ENCODE results near the gene SMG9. TPM values are rescaled to one million over a fixed set of nuclear protein-coding genes. Genes with fewer than 3 reads are reported as not detected.

Gene SMG9
- 21.1 TPM for total RNA-seq
- long read RNA-seq, full-length matches to known transcripts: 8 of 25 reads
- long read RNA-seq, partial matches to known transcripts: 11 of 25 reads
- long read RNA-seq, other reads (novel, unspliced or antisense): 6 of 25 reads

GRCh38 chr19:43754503-43755255 is at the start of gene SMG9:
TSS of gene SMG9 (minus strand) at chr19:43754962. CDS start at chr19:43750741, 4,221 bp downstream.
- peak; percentile 100 for DNase-seq (ENCODE audit: low spot score)

- DNase-seq (ENCODE audit: low spot score): no peak
Measured at GRCh38 chr19:43804432-43804831, 49.7 kb upstream of the SMG9 start.

GRCh38 chr19:43802216-43802951 is 47.6 kb upstream of the SMG9 start, which contains the start of gene LYPD5:
TSS of gene LYPD5 (minus strand) at chr19:43802447. CDS start at chr19:43802380, 67 bp downstream.
- DNase-seq (ENCODE audit: low spot score): no peak

- DNase-seq (ENCODE audit: low spot score): no peak
Measured at GRCh38 chr19:43799502-43800142, 44.9 kb upstream of the SMG9 start.

GRCh38 chr19:43798546-43799409 is 44.0 kb upstream of the SMG9 start:
- no peak for DNase-seq (ENCODE audit: low spot score)

- peak; percentile 71 for DNase-seq (ENCODE audit: low spot score)
Measured at GRCh38 chr19:43798026-43798545, 43.3 kb upstream of the SMG9 start.

- DNase-seq (ENCODE audit: low spot score): peak; percentile 73
Measured at GRCh38 chr19:43797556-43797955, 42.8 kb upstream of the SMG9 start.

- peak; percentile 73 for DNase-seq (ENCODE audit: low spot score)
Measured at GRCh38 chr19:43797118-43797517, 42.4 kb upstream of the SMG9 start.

- DNase-seq (ENCODE audit: low spot score): no peak
Measured at GRCh38 chr19:43790587-43790986, 35.8 kb upstream of the SMG9 start.

- no peak for DNase-seq (ENCODE audit: low spot score)
Measured at GRCh38 chr19:43789029-43789428, 34.3 kb upstream of the SMG9 start.

- no peak for DNase-seq (ENCODE audit: low spot score)
Measured at GRCh38 chr19:43786665-43787064, 31.9 kb upstream of the SMG9 start.

- DNase-seq (ENCODE audit: low spot score): no peak
Measured at GRCh38 chr19:43784981-43785808, 30.4 kb upstream of the SMG9 start.

- no peak for DNase-seq (ENCODE audit: low spot score)
Measured at GRCh38 chr19:43784241-43784980, 29.6 kb upstream of the SMG9 start.

- DNase-seq (ENCODE audit: low spot score): no peak
Measured at GRCh38 chr19:43783636-43784035, 28.9 kb upstream of the SMG9 start.

- no peak for DNase-seq (ENCODE audit: low spot score)
Measured at GRCh38 chr19:43782689-43783231, 28.0 kb upstream of the SMG9 start.

GRCh38 chr19:43782311-43782660 is 27.5 kb upstream of the SMG9 start:
- DNase-seq (ENCODE audit: low spot score): no peak

GRCh38 chr19:43781630-43782310 is 27.0 kb upstream of the SMG9 start:
- DNase-seq (ENCODE audit: low spot score): no peak

All from mesenteric fat pad (tissue), 1 donor.